IMR-90 (cell line): ENCODE results near the gene ADGRV1.

Experiments
- CTCF ChIP-seq: conservative IDR thresholded peaks from 2 replicates; pipeline ENCODE4 v1.5.1; 2012; ENCODE audit warnings: mild to moderate bottlenecking, low read depth, low read length, improper control_type of control experiment
- POLR2A ChIP-seq: IDR thresholded peaks from 2 replicates; pipeline ENCODE4 v1.6.1; 2012; ENCODE audit warnings: mild to moderate bottlenecking, low read depth, low read length
- SMC3 ChIP-seq: fragments of 150-350 bp; IDR thresholded peaks from 2 replicates; pipeline ENCODE4 v1.6.1; 2016; ENCODE audit warnings: low read depth, mild to moderate bottlenecking, antibody characterized with exemption, low read length, moderate library complexity

GRCh38 chr5:91144491-91145332 is 586.1 kb downstream of the ADGRV1 start:
- TF ChIP-seq SMC3 (no peak), CTCF (no peak), POLR2A (no peak)
